Left renal pelvis (tissue), 4 donors: ENCODE measurements around the gene PFDN5. TPM values are rescaled to one million over a fixed set of nuclear protein-coding genes. Genes with fewer than 3 reads are reported as not detected.
"Not testable (repeated sequence)": the region's sequence is repeated elsewhere in the genome, so short reads cannot be mapped to it uniquely, and the experiment has no call there.

Source experiments
- DNase-seq, 4 donors: peaks; one replicate each; pipeline ENCODE4 v3.0.0-alpha.2; 2013; ENCODE audit warnings: low read depth in 4 of 4, low spot score in 3 of 4
- polyA plus RNA-seq, 4 donors: library from polyadenylated mRNA; unstranded; fragments of 120-200 nt; gene quantifications; one replicate each; pipeline ENCODE4 v1.2.1, GENCODE V29; 2013; ENCODE audit not compliant: insufficient read length in 4 of 4

Gene PFDN5
- polyA plus RNA-seq, 4 donors, result 546 to 729 (median 657) TPM

- DNase-seq, result no peak
Measured at GRCh38 chr12:53325511-53326061, 30.2 kb downstream of the PFDN5 start.

- no peak for DNase-seq
Measured at GRCh38 chr12:53326460-53327185, 31.3 kb downstream of the PFDN5 start.

DNA sequence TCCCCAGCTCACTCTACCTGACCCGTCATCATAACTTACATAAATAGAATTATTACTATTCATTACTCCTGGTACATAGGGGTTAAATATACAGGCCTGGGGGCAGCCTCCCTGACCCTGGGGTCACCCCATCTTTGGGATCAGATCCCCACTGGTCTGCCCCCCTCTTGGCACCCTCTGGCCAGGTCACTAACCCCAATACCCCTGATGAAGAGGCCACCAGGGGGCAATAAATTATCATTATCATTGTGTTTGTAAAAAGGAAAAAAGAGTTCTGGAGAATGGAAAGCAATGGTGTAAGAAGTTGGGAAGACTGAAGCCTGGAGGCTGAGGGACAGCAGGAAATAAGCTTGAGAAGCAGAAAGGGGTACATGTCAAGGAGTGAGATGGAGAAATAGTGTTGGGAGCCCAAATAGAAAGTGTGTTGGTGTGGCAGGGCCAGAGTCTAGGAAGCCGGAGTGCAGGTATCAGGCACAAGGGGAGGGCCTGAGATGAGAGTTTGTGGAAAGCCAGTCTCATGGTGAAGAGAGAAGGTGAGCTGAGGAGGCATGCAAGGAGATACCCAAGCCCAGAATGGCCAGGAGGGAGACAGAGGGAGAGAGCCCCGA is 32.2 kb downstream of the PFDN5 start:
- no peak for DNase-seq

GRCh38 chr12:53328043-53328435 is 32.7 kb downstream of the PFDN5 start:
- DNase-seq, result no peak

GRCh38 chr12:53330671-53331070 is 35.3 kb downstream of the PFDN5 start:
- no peak for DNase-seq

DNA sequence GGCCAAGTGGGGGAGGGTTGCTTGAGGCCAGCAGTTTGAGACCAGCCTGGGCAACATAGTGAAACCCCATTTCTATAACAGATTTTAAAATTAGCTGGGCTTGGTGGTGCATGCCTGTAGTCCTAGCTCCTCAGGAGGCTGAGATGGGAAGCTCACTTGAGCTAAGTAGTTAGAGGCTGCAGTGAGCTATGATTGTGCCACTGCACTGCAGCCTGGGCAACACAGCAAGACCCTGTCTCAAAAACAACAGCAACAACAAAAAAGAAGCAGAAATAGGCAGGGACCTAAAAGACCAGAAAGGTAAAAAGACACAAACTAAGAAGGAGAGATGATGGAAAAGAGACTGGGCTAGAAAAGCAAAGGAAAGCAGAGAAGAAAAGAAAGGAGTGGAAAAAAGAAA is 37.0 kb downstream of the PFDN5 start:
- not testable (repeated sequence) for DNase-seq

GRCh38 chr12:53332744-53333143 is 37.4 kb downstream of the PFDN5 start:
- DNase-seq, result no peak

- DNase-seq, result no peak
Measured at GRCh38 chr12:53333289-53333688, 37.9 kb downstream of the PFDN5 start.

DNA sequence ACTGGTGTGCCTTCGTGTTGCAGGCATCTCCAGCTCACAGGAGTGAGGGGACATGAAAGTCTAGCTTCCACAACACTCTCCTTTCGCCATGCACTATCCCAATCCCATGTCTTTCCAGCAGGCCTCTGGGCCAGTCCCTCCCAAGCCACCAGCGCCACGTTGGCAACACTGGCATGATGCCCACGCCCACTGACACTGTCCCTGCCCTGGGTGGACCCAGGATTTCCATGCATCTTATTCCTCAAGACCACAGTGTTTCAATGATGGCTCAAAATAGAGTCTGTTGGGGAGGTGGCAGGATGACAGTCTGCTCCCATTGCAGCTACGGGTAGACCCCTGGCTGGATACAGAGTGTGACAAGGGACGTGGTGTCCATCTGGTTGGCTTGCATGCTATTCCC is 38.5 kb downstream of the PFDN5 start:
- no peak for DNase-seq

DNA sequence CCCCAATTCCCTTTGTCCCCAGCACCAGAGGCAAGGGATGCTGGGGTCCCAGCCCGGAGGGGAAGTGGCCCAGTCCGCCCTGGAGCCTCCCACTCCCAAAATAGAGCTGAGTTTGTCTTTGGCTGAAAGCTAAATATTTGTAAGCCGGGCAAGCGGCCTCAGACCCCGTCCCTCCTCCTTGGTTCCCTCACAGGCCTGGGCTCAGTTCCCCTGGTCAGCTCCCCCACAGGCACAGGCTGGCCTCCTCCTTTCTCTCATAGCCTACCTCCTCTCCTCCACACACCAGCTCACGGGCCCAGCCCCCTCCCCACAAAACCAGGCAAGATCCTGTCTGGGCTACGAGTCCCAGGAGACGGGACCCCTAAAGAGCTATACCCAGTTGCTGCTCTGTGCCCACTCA is 39.5 kb downstream of the PFDN5 start:
- no peak for DNase-seq

DNA sequence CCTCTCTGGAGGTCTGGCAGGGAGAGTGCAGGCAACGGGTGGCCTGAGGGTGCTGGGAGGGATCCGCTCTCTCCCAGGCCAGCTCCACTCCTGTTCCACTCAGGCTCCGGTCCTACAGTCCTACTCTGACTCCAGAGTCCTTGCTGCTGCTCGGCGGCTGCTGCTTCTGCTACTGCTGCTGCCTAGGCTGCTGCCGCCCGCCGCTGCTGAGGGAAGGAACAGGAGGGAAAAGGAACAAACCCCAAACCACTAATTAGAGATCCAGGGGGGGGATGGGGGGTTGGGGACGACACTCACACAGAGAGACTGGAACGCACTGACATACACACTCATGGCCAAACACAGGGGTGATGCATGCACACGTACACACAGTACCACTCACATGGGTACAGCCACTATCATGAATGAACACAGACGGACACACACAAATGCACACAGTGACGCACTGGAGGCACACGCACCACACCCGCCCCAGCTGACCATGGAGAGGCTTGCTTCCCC is 40.9 kb downstream of the PFDN5 start, which contains the start of gene SP7:
Gene SP7 (minus strand): TSS at position 174 of the 501 bp plus-strand sequence. CDS start 708 bp downstream, outside the sequence.
- no peak for DNase-seq

DNA sequence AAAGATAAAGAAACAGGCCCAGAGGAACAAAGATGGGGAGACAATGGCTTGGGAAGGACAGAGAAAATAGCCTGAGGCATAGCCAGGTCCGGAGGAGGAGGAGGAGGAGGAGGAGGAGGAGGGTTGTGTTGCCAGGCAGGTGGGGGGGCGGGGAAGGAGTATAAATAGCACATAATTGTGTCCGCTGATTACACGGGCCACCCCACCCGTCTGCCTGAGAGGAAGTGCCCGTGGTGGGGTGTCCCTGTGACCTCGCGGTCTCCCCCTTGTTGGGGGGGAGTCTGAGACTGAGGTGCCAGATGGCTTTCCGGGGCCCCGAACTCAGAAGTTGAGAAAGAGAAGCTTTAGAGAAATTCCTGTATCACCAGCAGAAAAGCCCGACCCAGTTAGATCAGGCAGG is 42.7 kb downstream of the PFDN5 start:
- DNase-seq, result no peak

DNA sequence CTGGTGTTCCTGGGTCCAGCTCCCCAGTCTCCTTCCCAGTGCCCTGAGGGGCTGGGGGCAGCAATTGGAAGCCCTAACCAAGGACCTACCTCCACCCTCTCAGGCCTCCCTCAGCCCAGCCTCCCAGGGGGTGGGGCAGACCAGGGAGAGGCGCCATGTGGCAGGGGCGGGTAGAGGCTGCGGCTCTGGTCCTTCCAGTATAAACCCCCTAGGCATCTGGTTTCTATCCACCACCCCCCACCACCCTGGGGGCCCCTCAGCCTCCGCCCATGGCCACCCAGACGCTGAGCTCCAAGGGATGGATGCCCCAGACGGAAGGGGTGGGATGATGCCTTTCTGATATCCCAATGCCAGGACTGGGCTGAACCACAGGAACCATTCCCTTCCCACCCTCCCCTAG is 43.6 kb downstream of the PFDN5 start:
- DNase-seq, result no peak

DNA sequence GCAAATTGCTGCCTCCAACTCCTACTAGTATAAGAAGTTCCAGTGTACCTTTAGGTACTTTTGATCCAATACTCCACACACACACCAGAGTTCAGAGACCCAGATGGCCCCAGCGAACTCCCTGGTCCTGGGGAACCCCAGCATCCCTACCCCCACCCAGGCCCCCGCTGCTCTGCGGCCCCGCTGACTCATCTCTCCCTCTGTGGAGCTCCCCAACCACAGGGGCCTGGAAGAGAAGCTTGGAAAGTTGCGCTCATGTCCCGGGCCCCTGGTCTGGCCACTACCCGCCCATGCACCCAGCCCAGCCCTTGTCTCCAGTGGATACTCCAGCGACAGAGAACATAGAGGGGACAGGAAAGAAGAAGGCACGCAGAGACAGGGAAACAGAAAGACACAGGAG is 45.1 kb downstream of the PFDN5 start:
- no peak for DNase-seq

GRCh38 chr12:53343449-53343848 is 48.1 kb downstream of the PFDN5 start:
- DNase-seq, result no peak

DNA sequence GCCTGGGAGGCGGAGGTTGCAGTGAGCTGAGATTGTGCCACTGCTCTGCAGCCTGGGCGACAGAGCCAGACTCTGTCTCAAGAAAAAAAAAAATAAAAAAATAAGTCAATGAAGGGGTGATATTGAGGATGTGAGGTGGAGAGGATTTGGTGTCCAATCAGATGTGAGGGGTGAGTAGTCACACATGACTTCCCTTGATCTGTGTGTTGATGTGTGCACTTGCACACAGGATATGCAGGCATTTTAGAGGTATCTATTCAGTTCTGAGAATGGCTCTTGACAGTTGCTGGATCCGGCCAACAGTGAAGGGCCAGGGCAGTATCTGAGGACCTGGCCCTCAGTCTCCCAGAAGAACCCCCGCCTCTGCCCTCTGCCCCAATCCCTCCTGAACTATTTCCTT is 48.6 kb downstream of the PFDN5 start:
- DNase-seq, result no peak

- DNase-seq, result no peak
Measured at GRCh38 chr12:53344487-53344823, 49.1 kb downstream of the PFDN5 start.

GRCh38 chr12:53344824-53345485 is 49.6 kb downstream of the PFDN5 start:
- peak in 1 of 4 donors; percentile 70 for DNase-seq

- DNase-seq, result no peak
Measured at GRCh38 chr12:53345486-53346188, 50.3 kb downstream of the PFDN5 start.

GRCh38 chr12:53346491-53346890 is 51.1 kb downstream of the PFDN5 start:
- no peak for DNase-seq

- DNase-seq, result no peak
Measured at GRCh38 chr12:53347905-53348304, 52.6 kb downstream of the PFDN5 start.
